Smooth muscle cell (in vitro differentiated cells): ENCODE data around the gene SLMAP. TPM values are rescaled to one million over a fixed set of nuclear protein-coding genes. Genes with fewer than 3 reads are reported as not detected.
"Not testable (repeated sequence)": the region's sequence is repeated elsewhere in the genome, so short reads cannot be mapped to it uniquely, and the experiment has no call there.

Experiments
- DNase-seq: peaks from one replicate; lab custom pipeline; 2025; ENCODE audit not compliant: unreplicated experiment; lab: John Stamatoyannopoulos, UW
- H2AFZ ChIP-seq: fragments of 200-600 bp; sonication (generic); 2 replicates; pipeline ENCODE4 v1.6.0; 2016; ENCODE audit warnings: antibody characterized with exemption, low read depth, mild to moderate bottlenecking
- H3F3A ChIP-seq: fragments of 200-600 bp; sonication (generic); 2 replicates; pipeline ENCODE4 v1.6.0; 2017; ENCODE audit warnings: antibody characterized with exemption, low read depth
- H3K27ac ChIP-seq: fragments of 200-600 bp; sonication (generic); 2 replicates; pipeline ENCODE4 v1.5.1; 2016; ENCODE audit warnings: low read depth, mild to moderate bottlenecking
- H3K27me3 ChIP-seq: fragments of 200-600 bp; sonication (generic); 2 replicates; pipeline ENCODE4 v1.6.1; 2016; ENCODE audit warnings: low read depth, mild to moderate bottlenecking
- H3K36me3 ChIP-seq: fragments of 200-600 bp; sonication (generic); 2 replicates; pipeline ENCODE4 v1.5.1; 2016; ENCODE audit warnings: low read depth
- H3K4me1 ChIP-seq: fragments of 200-600 bp; sonication (generic); 2 replicates; pipeline ENCODE4 v1.5.1; 2016; ENCODE audit warnings: low read depth
- H3K4me2 ChIP-seq: fragments of 200-600 bp; sonication (generic); 2 replicates; pipeline ENCODE4 v1.6.0; 2016; ENCODE audit warnings: mild to moderate bottlenecking
- H3K4me3 ChIP-seq: fragments of 200-600 bp; sonication (generic); 2 replicates; pipeline ENCODE4 v1.5.1; 2016; ENCODE audit warnings: mild to moderate bottlenecking
- H3K79me2 ChIP-seq: fragments of 200-600 bp; sonication (generic); 2 replicates; pipeline ENCODE4 v1.6.0; 2016; ENCODE audit warnings: low read depth, mild to moderate bottlenecking
- H3K9ac ChIP-seq: fragments of 200-600 bp; sonication (generic); 2 replicates; pipeline ENCODE4 v1.6.0; 2016; ENCODE audit warnings: low read depth
- H3K9me3 ChIP-seq: fragments of 200-600 bp; sonication (generic); replicated peaks from 2 replicates; pipeline ENCODE4 v1.5.1; 2016; ENCODE audit warnings: low read depth
- H4K20me1 ChIP-seq: fragments of 200-600 bp; sonication (generic); 2 replicates; pipeline ENCODE4 v1.6.0; 2016; ENCODE audit warnings: low read depth
- WGBS: methylation state at CpG from one replicate; pipeline ENCODE4 v1.1.7; 2016; ENCODE audit warnings: low lambda C conversion rate; 5-methylcytosine and 5-hydroxymethylcytosine counted together
- polyA plus RNA-seq: library from polyadenylated mRNA; unstranded; fragments of >200 nt; fragmentation: Nextera tagmentation; extraction: Ambion mirVana; gene quantifications from 2 replicates; pipeline ENCODE4 v1.2.1, GENCODE V29; 2016
- total RNA-seq: library from RNA; depleted of rRNA; stranded (reverse); fragments of >200 nt; gene quantifications from 2 replicates; pipeline ENCODE4 v1.2.3, GENCODE V29; 2014
- TF ChIP-seq, protein P1 (sequence below): fragments of 200-600 bp; sonication (generic); IDR thresholded peaks from 2 replicates; pipeline ENCODE4 v1.5.1; 2017; ENCODE audit warnings: borderline replicate concordance, mild to moderate bottlenecking, antibody characterized with exemption; ENCODE audit not compliant: insufficient read depth, poor library complexity, severe bottlenecking

Gene SLMAP
- total and polyA plus RNA-seq, 2 experiments from 2014 or later, result 19.9 to 42.8 TPM

DNA sequence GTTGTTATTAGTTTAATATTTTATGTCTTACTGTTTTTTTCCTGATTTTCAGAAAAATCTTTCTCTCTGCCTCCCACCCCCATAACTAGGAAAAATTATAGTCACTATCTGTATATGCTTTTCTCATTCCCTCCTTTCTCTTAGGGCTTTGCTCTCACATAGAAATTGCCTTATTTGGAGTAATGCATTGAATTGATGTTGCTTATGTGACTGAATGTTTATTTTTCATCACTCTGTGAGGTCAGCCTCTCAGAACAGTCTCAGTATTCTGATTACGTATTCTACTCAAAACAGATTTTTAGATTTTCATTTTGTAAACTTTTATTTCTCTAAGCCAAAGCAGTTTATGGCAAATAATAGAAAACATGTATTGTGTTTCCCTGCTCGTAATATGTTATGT, 121.0 kb downstream of the SLMAP start:
- H3K4me2 ChIP-seq, result no peak overlapping the region
- no peak overlapping the region for H2AFZ ChIP-seq
- H3K9ac ChIP-seq, result no peak overlapping the region
- DNase-seq, result no peak
- no peaks in the 10 kb centered on the region for H3K9me3 ChIP-seq
- no peaks in the 10 kb centered on the region for H3K27me3 ChIP-seq
- no peaks in the 10 kb centered on the region for H3K79me2 ChIP-seq
- H3K4me1 ChIP-seq, result no peaks in the 10 kb centered on the region
- WGBS, result 81% methylated on average over 2 of the region's 2 CpGs
- no peak overlapping the region for H3K4me3 ChIP-seq
- H3K27ac ChIP-seq, result no peak overlapping the region
- TF ChIP-seq, protein P1, sequence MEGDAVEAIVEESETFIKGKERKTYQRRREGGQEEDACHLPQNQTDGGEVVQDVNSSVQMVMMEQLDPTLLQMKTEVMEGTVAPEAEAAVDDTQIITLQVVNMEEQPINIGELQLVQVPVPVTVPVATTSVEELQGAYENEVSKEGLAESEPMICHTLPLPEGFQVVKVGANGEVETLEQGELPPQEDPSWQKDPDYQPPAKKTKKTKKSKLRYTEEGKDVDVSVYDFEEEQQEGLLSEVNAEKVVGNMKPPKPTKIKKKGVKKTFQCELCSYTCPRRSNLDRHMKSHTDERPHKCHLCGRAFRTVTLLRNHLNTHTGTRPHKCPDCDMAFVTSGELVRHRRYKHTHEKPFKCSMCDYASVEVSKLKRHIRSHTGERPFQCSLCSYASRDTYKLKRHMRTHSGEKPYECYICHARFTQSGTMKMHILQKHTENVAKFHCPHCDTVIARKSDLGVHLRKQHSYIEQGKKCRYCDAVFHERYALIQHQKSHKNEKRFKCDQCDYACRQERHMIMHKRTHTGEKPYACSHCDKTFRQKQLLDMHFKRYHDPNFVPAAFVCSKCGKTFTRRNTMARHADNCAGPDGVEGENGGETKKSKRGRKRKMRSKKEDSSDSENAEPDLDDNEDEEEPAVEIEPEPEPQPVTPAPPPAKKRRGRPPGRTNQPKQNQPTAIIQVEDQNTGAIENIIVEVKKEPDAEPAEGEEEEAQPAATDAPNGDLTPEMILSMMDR, result no peak
- no peaks in the 10 kb centered on the region for H3K36me3 ChIP-seq
- H4K20me1 ChIP-seq, result no peaks in the 10 kb centered on the region
- H3F3A ChIP-seq, result no peaks in the 10 kb centered on the region

DNA sequence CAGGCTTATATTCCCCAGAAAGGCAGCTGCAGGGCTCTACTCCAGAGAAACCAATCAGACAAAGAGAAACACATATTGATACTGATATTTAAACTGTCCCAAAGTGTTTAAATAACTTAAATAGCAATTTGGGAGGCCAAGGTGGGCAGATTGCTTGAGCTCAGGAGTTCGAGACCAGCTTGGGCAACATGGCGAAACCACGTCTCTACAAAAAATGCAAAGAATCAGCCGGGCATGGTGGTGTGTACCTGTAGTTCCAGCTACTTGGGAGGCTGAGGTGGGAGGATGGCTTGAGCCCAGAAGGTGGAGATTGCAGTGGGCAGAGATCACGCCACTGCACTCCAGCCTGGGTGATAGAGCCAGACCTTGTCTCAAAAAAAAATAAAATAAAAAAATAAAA, 128.3 kb downstream of the SLMAP start:
- not testable (repeated sequence) for H3K79me2 ChIP-seq, DNase-seq, H3K4me2 ChIP-seq, H3K27me3 ChIP-seq, H3K9me3 ChIP-seq, H3K36me3 ChIP-seq, H3K4me1 ChIP-seq, H2AFZ ChIP-seq, H3K27ac ChIP-seq, H3K9ac ChIP-seq, H4K20me1 ChIP-seq, H3F3A ChIP-seq, H3K4me3 ChIP-seq
- 97% methylated on average over 5 of the region's 5 CpGs for WGBS

DNA sequence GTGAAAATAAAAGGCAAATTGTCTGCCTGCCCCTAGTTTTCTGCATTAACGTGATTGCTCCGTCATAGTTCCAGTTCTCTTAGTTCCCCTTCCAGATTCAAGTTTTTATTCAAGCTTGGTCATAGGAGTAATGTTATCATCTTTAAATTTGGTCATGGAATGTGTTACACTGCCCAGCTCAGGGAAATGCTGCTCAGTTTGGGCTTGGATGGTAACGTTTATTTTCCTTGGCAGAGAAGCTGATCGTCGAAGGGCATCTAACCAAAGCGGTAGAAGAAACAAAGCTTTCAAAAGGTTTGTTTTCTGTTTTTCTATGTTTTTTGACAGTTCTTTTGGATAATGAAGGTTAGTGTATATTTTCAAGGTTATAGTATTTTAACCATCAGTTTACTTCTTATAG, 133.7 kb downstream of the SLMAP start:
- Histone ChIP-seq H3F3A (no peaks in the 10 kb centered on the region), H3K4me3 (no peak overlapping the region), H3K4me2 (no peak overlapping the region), H3K79me2 (no peaks in the 10 kb centered on the region), H3K4me1 (no peaks in the 10 kb centered on the region), H3K9me3 (no peaks in the 10 kb centered on the region), H3K9ac (no peak overlapping the region), H3K36me3 (no peaks in the 10 kb centered on the region), H3K27me3 (no peaks in the 10 kb centered on the region), H4K20me1 (no peaks in the 10 kb centered on the region), H3K27ac (no peak overlapping the region), H2AFZ (no peak overlapping the region)
- WGBS, result 93% methylated on average over 6 of the region's 6 CpGs
- TF ChIP-seq, protein P1, result no peak
- DNase-seq, result no peak

DNA sequence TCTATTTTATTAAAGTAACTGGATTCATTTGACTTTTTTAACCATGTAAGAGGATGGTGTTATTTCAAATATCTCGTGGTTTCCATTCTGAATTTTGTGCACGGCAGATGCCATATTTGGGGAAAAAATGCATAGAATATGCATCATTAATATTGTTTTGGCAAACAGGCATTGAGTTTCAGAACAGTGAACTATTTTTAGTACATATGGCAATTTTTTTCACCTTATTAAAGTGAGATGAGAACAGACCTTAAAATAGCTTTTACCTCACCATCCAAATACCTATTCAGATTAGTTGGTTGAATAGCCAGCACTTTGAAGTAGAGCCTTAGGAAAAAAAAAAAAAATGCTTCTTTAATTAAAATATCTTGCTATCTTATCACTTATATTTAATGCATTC, 134.8 kb downstream of the SLMAP start:
- H3K36me3 ChIP-seq, result no peaks in the 10 kb centered on the region
- no peaks in the 10 kb centered on the region for H3K4me1 ChIP-seq
- no peaks in the 10 kb centered on the region for H4K20me1 ChIP-seq
- no peak overlapping the region for H3K4me2 ChIP-seq
- no peaks in the 10 kb centered on the region for H3K9me3 ChIP-seq
- H3K4me3 ChIP-seq, result no peak overlapping the region
- H3K79me2 ChIP-seq, result no peaks in the 10 kb centered on the region
- DNase-seq, result no peak
- TF ChIP-seq, protein P1, result no peak
- no peak overlapping the region for H2AFZ ChIP-seq
- H3F3A ChIP-seq, result no peaks in the 10 kb centered on the region
- 62% methylated on average over 2 of the region's 2 CpGs for WGBS
- H3K9ac ChIP-seq, result no peak overlapping the region
- H3K27ac ChIP-seq, result no peak overlapping the region
- H3K27me3 ChIP-seq, result no peaks in the 10 kb centered on the region
